Measurements from ENCODE around the gene SEMG1. TPM values are rescaled to one million over a fixed set of nuclear protein-coding genes. Genes with fewer than 3 reads are reported as not detected.

The SEMG1 gene, protein sequence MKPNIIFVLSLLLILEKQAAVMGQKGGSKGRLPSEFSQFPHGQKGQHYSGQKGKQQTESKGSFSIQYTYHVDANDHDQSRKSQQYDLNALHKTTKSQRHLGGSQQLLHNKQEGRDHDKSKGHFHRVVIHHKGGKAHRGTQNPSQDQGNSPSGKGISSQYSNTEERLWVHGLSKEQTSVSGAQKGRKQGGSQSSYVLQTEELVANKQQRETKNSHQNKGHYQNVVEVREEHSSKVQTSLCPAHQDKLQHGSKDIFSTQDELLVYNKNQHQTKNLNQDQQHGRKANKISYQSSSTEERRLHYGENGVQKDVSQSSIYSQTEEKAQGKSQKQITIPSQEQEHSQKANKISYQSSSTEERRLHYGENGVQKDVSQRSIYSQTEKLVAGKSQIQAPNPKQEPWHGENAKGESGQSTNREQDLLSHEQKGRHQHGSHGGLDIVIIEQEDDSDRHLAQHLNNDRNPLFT
- not detected in 2 replicates for total RNA-seq

- Mint-ChIP-seq H3K27ac (no peak within 1 kb of the TSS), H3K4me1 (ENCODE audit: low read depth) (no peaks in the 10 kb centered on the region), H3K36me3 (ENCODE audit: low read depth) (no peaks in the 10 kb centered on the region), H3K9me3 (no peaks in the 10 kb centered on the region), H3K27me3 (ENCODE audit: insufficient read depth) (peaks cover 30% of the 10 kb centered on the region), H3K4me3 (no peak within 1 kb of the TSS)
- intact Hi-C loops (cut with micrococcal nuclease): no loop called here
- no peak for DNase-seq (ENCODE audit: low spot score)
These were observed at the start of gene SEMG1 for GRCh38 chr20:45206725-45207124. Gene SEMG1 (plus strand): TSS chr20:45207033. CDS start chr20:45207054, 21 bp downstream.

DNA sequence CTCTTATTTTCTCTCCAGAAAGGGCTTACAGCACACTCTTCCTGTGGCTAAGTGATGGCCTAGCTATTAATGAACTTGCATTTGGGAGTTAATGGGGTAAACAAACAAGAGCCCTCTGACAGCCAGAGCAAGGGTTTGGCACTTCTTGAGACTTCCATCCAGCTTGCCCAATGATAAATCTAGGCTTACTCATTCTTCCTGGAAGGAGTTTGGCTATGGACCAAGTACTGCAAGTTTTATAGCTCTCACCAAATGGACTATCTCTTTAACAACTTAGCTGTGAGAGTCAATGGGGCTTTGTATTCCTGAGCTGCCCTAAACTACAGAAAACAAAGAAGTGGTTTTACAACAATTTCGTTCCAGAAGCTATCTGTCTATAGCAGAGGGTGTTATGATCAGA lies 48.9 kb upstream of the SEMG1 start:
- intact Hi-C loops (cut with micrococcal nuclease): no loop called here
- DNase-seq (ENCODE audit: low spot score): no peak
- peaks cover 13% of the 10 kb centered on the region for H3K9me3 Mint-ChIP-seq
- H3K27me3 Mint-ChIP-seq (ENCODE audit: insufficient read depth): peaks cover 7% of the 10 kb centered on the region
- H3K36me3 Mint-ChIP-seq (ENCODE audit: low read depth): no peaks in the 10 kb centered on the region
- no peak overlapping the region for H3K4me3 Mint-ChIP-seq
- no peak overlapping the region for H3K27ac Mint-ChIP-seq
- no peaks in the 10 kb centered on the region for H3K4me1 Mint-ChIP-seq (ENCODE audit: low read depth)

DNA sequence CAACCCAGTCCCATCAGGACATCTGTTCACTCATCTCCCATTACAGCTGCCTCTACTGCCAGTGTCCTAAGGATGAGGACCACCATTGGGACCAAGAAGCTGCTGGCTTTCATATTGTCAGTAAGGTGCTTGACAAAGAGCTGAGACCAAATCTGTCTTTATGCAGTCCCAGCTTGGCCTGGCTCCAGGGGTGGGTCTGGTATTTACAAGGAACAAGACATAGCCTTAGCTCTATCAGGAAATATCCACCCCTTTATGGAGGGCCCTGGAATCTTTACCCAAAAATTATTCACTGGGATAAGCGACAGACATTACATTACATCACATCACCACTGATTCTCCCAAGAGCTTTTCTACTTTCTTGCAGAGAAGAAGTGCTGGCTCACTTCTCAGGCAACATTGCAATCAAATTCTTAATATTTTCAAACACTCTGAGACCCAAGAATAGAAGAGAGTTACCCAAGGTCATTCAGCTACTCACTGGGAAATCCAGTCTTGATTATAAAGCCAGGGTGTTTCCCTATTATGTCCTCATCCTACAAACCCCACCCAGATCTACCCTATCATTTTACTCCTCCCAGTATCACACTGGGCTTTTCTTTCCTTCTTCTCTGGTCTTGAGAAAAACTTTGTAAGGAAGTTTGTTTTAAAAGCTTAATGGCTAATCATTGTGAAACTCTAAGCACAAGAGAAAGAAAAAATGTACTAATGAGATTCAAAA lies 43.6 kb upstream of the SEMG1 start:
- Mint-ChIP-seq H3K9me3 (peaks cover 19% of the 10 kb centered on the region), H3K36me3 (ENCODE audit: low read depth) (no peaks in the 10 kb centered on the region), H3K4me3 (no peak overlapping the region), H3K4me1 (ENCODE audit: low read depth) (no peaks in the 10 kb centered on the region), H3K27ac (no peak overlapping the region), H3K27me3 (ENCODE audit: insufficient read depth) (peaks cover 3% of the 10 kb centered on the region)
- DNase-seq (ENCODE audit: low spot score): no peak
- intact Hi-C loops (cut with micrococcal nuclease): no loop called here

- H3K27ac Mint-ChIP-seq: no peak overlapping the region
These were observed 41.9 kb upstream of the SEMG1 start for GRCh38 chr20:45164906-45165305.

GRCh38 chr20:45173522-45173921 lies 33.3 kb upstream of the SEMG1 start:
- intact Hi-C loops (cut with micrococcal nuclease): no loop called here
- no peak overlapping the region for H3K27ac Mint-ChIP-seq

More at GRCh38 chr20:45164906-45165305, 41.9 kb upstream of the SEMG1 start:
- no peak overlapping the region for H3K4me3 Mint-ChIP-seq
- intact Hi-C loops (cut with micrococcal nuclease): no loop called here
- DNase-seq (ENCODE audit: low spot score): no peak
- H3K4me1 Mint-ChIP-seq (ENCODE audit: low read depth): no peaks in the 10 kb centered on the region
- H3K27me3 Mint-ChIP-seq (ENCODE audit: insufficient read depth): peaks cover 11% of the 10 kb centered on the region
- H3K9me3 Mint-ChIP-seq: peaks cover 9% of the 10 kb centered on the region
- no peaks in the 10 kb centered on the region for H3K36me3 Mint-ChIP-seq (ENCODE audit: low read depth)

GRCh38 chr20:45174434-45175364 lies 32.1 kb upstream of the SEMG1 start, which contains the start of gene PI3:
Gene PI3 (plus strand): TSS chr20:45174902. CDS start chr20:45174923, 21 bp downstream.
- intact Hi-C loops (cut with micrococcal nuclease): no loop called here
- DNase-seq (ENCODE audit: low spot score): no peak
- Mint-ChIP-seq H3K4me3 (no peak within 1 kb of the TSS), H3K27me3 (ENCODE audit: insufficient read depth) (peaks cover 20% of the 10 kb centered on the region), H3K4me1 (ENCODE audit: low read depth) (peaks cover 3% of the 10 kb centered on the region), H3K36me3 (ENCODE audit: low read depth) (no peaks in the 10 kb centered on the region), H3K9me3 (no peaks in the 10 kb centered on the region), H3K27ac (no peak within 1 kb of the TSS)

More at GRCh38 chr20:45173522-45173921, 33.3 kb upstream of the SEMG1 start:
- peaks cover 22% of the 10 kb centered on the region for H3K27me3 Mint-ChIP-seq (ENCODE audit: insufficient read depth)
- H3K4me3 Mint-ChIP-seq: no peak overlapping the region
- no peaks in the 10 kb centered on the region for H3K36me3 Mint-ChIP-seq (ENCODE audit: low read depth)
- no peaks in the 10 kb centered on the region for H3K4me1 Mint-ChIP-seq (ENCODE audit: low read depth)
- no peaks in the 10 kb centered on the region for H3K9me3 Mint-ChIP-seq
- DNase-seq (ENCODE audit: low spot score): no peak

GRCh38 chr20:45176526-45177267 lies 30.1 kb upstream of the SEMG1 start:
- intact Hi-C loops (cut with micrococcal nuclease): no loop called here
- Mint-ChIP-seq H3K4me3 (no peak overlapping the region), H3K27ac (no peak overlapping the region), H3K4me1 (ENCODE audit: low read depth) (peaks cover 5% of the 10 kb centered on the region), H3K27me3 (ENCODE audit: insufficient read depth) (peaks cover 6% of the 10 kb centered on the region), H3K9me3 (no peaks in the 10 kb centered on the region), H3K36me3 (ENCODE audit: low read depth) (no peaks in the 10 kb centered on the region)
- no peak for DNase-seq (ENCODE audit: low spot score)

DNA sequence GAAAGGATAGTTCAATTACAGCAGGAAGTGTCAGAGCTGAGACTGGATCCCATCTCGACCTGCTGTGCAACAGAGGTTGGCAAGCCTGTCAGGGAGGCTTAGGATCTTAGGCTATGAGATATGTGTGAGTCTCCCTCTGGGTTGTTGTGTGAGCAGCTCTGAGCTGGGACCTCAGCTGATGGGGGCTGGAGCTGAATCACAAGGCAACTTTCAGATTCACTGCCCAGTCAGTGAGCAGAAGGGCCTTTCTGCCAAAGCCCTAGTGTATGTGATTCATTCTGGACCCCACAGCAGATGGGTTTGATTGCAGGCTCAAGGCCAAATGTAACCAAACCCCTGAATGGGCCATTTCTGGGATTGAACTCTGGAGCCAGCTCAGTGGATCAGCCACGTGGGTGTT lies 27.7 kb upstream of the SEMG1 start:
- H3K36me3 Mint-ChIP-seq (ENCODE audit: low read depth): no peaks in the 10 kb centered on the region
- intact Hi-C loops (cut with micrococcal nuclease): no loop called here
- H3K9me3 Mint-ChIP-seq: no peaks in the 10 kb centered on the region
- H3K27ac Mint-ChIP-seq: no peak overlapping the region
- no peak overlapping the region for H3K4me3 Mint-ChIP-seq
- H3K27me3 Mint-ChIP-seq (ENCODE audit: insufficient read depth): peaks cover 6% of the 10 kb centered on the region
- H3K4me1 Mint-ChIP-seq (ENCODE audit: low read depth): peaks cover 5% of the 10 kb centered on the region
- DNase-seq (ENCODE audit: low spot score): no peak

GRCh38 chr20:45181639-45182038 lies 25.2 kb upstream of the SEMG1 start:
- no peak for DNase-seq (ENCODE audit: low spot score)
- no peak overlapping the region for H3K4me3 Mint-ChIP-seq
- H3K27me3 Mint-ChIP-seq (ENCODE audit: insufficient read depth): peaks cover 7% of the 10 kb centered on the region
- no peak overlapping the region for H3K27ac Mint-ChIP-seq
- intact Hi-C loops (cut with micrococcal nuclease): no loop called here
- no peaks in the 10 kb centered on the region for H3K36me3 Mint-ChIP-seq (ENCODE audit: low read depth)
- no peaks in the 10 kb centered on the region for H3K9me3 Mint-ChIP-seq
- H3K4me1 Mint-ChIP-seq (ENCODE audit: low read depth): peaks cover 5% of the 10 kb centered on the region

GRCh38 chr20:45183084-45183483 lies 23.7 kb upstream of the SEMG1 start:
- Mint-ChIP-seq H3K4me1 (ENCODE audit: low read depth) (peaks cover 5% of the 10 kb centered on the region), H3K4me3 (no peak overlapping the region), H3K27me3 (ENCODE audit: insufficient read depth) (peaks cover 7% of the 10 kb centered on the region), H3K36me3 (ENCODE audit: low read depth) (no peaks in the 10 kb centered on the region), H3K9me3 (no peaks in the 10 kb centered on the region), H3K27ac (no peak overlapping the region)
- DNase-seq (ENCODE audit: low spot score): no peak
- intact Hi-C loops (cut with micrococcal nuclease): no loop called here

DNA sequence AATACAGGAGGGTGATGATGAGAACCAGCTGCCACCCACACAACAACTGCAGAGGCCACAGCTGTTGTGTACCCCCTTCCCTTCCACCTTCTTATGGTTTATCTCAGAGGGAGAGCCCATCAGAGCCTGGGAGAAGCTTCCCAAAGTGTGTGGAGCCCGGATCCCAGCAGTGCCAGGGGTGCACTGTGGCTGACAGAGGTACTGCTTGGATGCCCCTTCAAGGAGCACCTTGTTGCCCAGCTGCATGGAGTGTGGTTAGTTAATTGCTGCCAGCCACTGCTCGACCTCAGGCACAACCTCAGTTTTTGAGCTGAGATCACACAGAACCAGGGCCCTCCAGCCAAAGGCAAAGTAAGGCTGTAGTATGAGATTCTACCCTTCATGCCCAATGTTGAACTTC lies 19.1 kb upstream of the SEMG1 start:
- Mint-ChIP-seq H3K27me3 (ENCODE audit: insufficient read depth) (peaks cover 9% of the 10 kb centered on the region), H3K27ac (no peak overlapping the region), H3K9me3 (no peaks in the 10 kb centered on the region), H3K4me3 (no peak overlapping the region), H3K36me3 (ENCODE audit: low read depth) (no peaks in the 10 kb centered on the region), H3K4me1 (ENCODE audit: low read depth) (no peaks in the 10 kb centered on the region)
- no peak for DNase-seq (ENCODE audit: low spot score)
- intact Hi-C loops (cut with micrococcal nuclease): no loop called here

DNA sequence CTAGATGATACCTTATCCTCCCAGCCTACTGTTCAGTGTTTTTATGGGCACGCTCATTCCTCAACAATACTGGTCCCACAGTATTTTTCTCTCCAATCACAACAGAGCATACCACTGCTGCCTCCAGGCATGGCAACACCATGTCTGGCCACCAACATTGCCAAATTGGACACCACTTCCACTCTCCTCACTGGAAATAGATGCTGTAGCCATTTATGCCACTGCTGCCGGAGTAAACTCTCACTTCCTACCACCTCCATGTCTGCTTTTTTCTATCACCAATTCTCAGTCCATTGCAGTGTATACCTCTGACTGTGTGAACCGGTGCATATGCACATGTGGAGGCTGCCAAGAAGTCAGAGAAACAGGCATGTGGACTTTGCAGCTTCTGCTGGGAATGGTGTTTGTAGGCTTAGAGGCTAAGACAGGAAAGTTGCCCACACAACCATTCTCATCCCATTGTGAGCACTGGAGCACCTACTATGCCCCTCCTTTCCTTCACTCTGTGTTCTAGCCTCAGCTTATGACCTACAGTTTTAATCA lies 17.7 kb upstream of the SEMG1 start:
- H3K27ac Mint-ChIP-seq: no peak overlapping the region
- H3K4me3 Mint-ChIP-seq: no peak overlapping the region
- no peak for DNase-seq (ENCODE audit: low spot score)
- no peaks in the 10 kb centered on the region for H3K4me1 Mint-ChIP-seq (ENCODE audit: low read depth)
- intact Hi-C loops (cut with micrococcal nuclease): no loop called here
- no peaks in the 10 kb centered on the region for H3K36me3 Mint-ChIP-seq (ENCODE audit: low read depth)
- H3K9me3 Mint-ChIP-seq: no peaks in the 10 kb centered on the region
- H3K27me3 Mint-ChIP-seq (ENCODE audit: insufficient read depth): peaks cover 9% of the 10 kb centered on the region

All from activated T-helper 1 cell treated with anti-CD3 and anti-CD28 coated beads, Interleukin-12 subunit alpha, Interleukin-12 subunit beta, Interleukin-2, Interleukin-4 antibody, amounts not matched to agents 30 ng/mL and 10 ng/mL and 1 ng/mL, durations not matched to agents 14 hours and 24 hours and 36 hours (primary cell).